Fibroblast of lung (primary cell): Measurements from ENCODE around the gene SUPT3H.

Experiments used
- EZH2 ChIP-seq: IDR thresholded peaks from 2 replicates; pipeline ENCODE4 v1.5.1; 2012; ENCODE audit warnings: low read length, control low read depth, mild to moderate bottlenecking; ENCODE audit errors: missing control alignments
- TF ChIP-seq, protein P1 (sequence below), 2 donors: IDR thresholded peaks in 1 of 2; conservative IDR thresholded peaks in 1 of 2; 1 replicate in 1 of 2; 2 replicates in 1 of 2; pipeline ENCODE4 v1.5.1; 2011 to 2012; ENCODE audit warnings: low read length in 2 of 2, control low read depth in 1 of 2, inconsistent platforms in 1 of 2, low read depth in 1 of 2, mild to moderate bottlenecking in 1 of 2

GRCh38 chr6:45112711-45113110 is 265.0 kb downstream of the SUPT3H start:
- TF ChIP-seq, protein P1, sequence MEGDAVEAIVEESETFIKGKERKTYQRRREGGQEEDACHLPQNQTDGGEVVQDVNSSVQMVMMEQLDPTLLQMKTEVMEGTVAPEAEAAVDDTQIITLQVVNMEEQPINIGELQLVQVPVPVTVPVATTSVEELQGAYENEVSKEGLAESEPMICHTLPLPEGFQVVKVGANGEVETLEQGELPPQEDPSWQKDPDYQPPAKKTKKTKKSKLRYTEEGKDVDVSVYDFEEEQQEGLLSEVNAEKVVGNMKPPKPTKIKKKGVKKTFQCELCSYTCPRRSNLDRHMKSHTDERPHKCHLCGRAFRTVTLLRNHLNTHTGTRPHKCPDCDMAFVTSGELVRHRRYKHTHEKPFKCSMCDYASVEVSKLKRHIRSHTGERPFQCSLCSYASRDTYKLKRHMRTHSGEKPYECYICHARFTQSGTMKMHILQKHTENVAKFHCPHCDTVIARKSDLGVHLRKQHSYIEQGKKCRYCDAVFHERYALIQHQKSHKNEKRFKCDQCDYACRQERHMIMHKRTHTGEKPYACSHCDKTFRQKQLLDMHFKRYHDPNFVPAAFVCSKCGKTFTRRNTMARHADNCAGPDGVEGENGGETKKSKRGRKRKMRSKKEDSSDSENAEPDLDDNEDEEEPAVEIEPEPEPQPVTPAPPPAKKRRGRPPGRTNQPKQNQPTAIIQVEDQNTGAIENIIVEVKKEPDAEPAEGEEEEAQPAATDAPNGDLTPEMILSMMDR (conservative IDR thresholded peaks at IDR 0.05 in 1 of 2, IDR thresholded peaks at IDR 0.05 in 1 of 2; ENCODE audit: low read depth in 1 of 2, low read length in 2 of 2), result no peak
- no peak for TF ChIP-seq EZH2
